Kidney glomerular epithelial cell (primary cell): Measurements from ENCODE around the gene BFSP2.

Source experiments
- DNase-seq: peaks from one replicate; lab custom pipeline; 2025; lab: John Stamatoyannopoulos, UW

Gene BFSP2

GRCh38 chr3:133419151-133419909 is 19.5 kb downstream of the BFSP2 start:
- no peak for DNase-seq

- no peak for DNase-seq
Measured at GRCh38 chr3:133424937-133425869, 25.3 kb downstream of the BFSP2 start.

GRCh38 chr3:133425898-133426297 is 26.0 kb downstream of the BFSP2 start:
- no peak for DNase-seq

GRCh38 chr3:133426721-133427120 is 26.9 kb downstream of the BFSP2 start:
- no peak for DNase-seq

GRCh38 chr3:133428552-133428951 is 28.7 kb downstream of the BFSP2 start:
- no peak for DNase-seq

GRCh38 chr3:133429063-133429462 is 29.2 kb downstream of the BFSP2 start:
- no peak for DNase-seq

- DNase-seq, result no peak
Measured at GRCh38 chr3:133439563-133439962, 39.7 kb downstream of the BFSP2 start.

- no peak for DNase-seq
Measured at GRCh38 chr3:133440652-133441051, 40.8 kb downstream of the BFSP2 start.

- DNase-seq, result no peak
Measured at GRCh38 chr3:133441867-133442270, 42.0 kb downstream of the BFSP2 start.

GRCh38 chr3:133442518-133442917 is 42.7 kb downstream of the BFSP2 start:
- DNase-seq, result no peak

GRCh38 chr3:133443649-133444422 is 44.0 kb downstream of the BFSP2 start:
- peak; percentile 93 for DNase-seq

- no peak for DNase-seq
Measured at GRCh38 chr3:133444423-133444774, 44.5 kb downstream of the BFSP2 start.

GRCh38 chr3:133445108-133445507 is 45.3 kb downstream of the BFSP2 start:
- DNase-seq, result no peak

GRCh38 chr3:133447750-133448477 is 48.1 kb downstream of the BFSP2 start:
- no peak for DNase-seq

GRCh38 chr3:133448478-133449122 is 48.7 kb downstream of the BFSP2 start:
- DNase-seq, result no peak

GRCh38 chr3:133451309-133451708 is 51.5 kb downstream of the BFSP2 start:
- DNase-seq, result no peak

GRCh38 chr3:133452641-133453319 is 52.9 kb downstream of the BFSP2 start:
- DNase-seq, result peak; percentile 35

GRCh38 chr3:133453383-133453782 is 53.5 kb downstream of the BFSP2 start:
- DNase-seq, result no peak

GRCh38 chr3:133455281-133455680 is 55.4 kb downstream of the BFSP2 start:
- no peak for DNase-seq

- no peak for DNase-seq
Measured at GRCh38 chr3:133455960-133456359, 56.1 kb downstream of the BFSP2 start.

GRCh38 chr3:133457025-133457424 is 57.2 kb downstream of the BFSP2 start:
- DNase-seq, result no peak
